ENCODE results near the gene KCNA5. TPM values are rescaled to one million over a fixed set of nuclear protein-coding genes. Genes with fewer than 3 reads are reported as not detected.
A peak's percentile ranks its signal among the peaks of the same experiment; 100 is the strongest.

The KCNA5 gene
- 11.4 TPM for total RNA-seq

GRCh38 chr12:5043589-5044419, at the start of gene KCNA5:
Gene KCNA5 (plus strand): TSS chr12:5043879. CDS start chr12:5044148, 269 bp downstream.
- peak in 1 of 2 donors; percentile 43 for DNase-seq (ENCODE audit: low spot score in 2 of 2)
- no peak for FAIRE-seq

GRCh38 chr12:4994622-4995021, 49.1 kb upstream of the KCNA5 start:
- DNase-seq (ENCODE audit: low spot score in 2 of 2) (no peak), FAIRE-seq (no peak)

GRCh38 chr12:4996714-4997113, 47.0 kb upstream of the KCNA5 start:
- FAIRE-seq (no peak), DNase-seq (ENCODE audit: low spot score in 2 of 2) (no peak)

GRCh38 chr12:4997939-4998338, 45.7 kb upstream of the KCNA5 start:
- DNase-seq (ENCODE audit: low spot score in 2 of 2) (no peak), FAIRE-seq (no peak)

- FAIRE-seq (no peak), DNase-seq (ENCODE audit: low spot score in 2 of 2) (no peak)
Observed at GRCh38 chr12:5000204-5000603, 43.5 kb upstream of the KCNA5 start.

- DNase-seq (ENCODE audit: low spot score in 2 of 2) (no peak), FAIRE-seq (no peak)
Observed at GRCh38 chr12:5000658-5001385, 42.9 kb upstream of the KCNA5 start.

- DNase-seq (ENCODE audit: low spot score in 2 of 2) (peak; percentile 16 to 65), FAIRE-seq (no peak)
Observed at GRCh38 chr12:5003025-5003666, 40.5 kb upstream of the KCNA5 start.

- no peak for DNase-seq (ENCODE audit: low spot score in 2 of 2)
Observed at GRCh38 chr12:5008661-5009060, 35.0 kb upstream of the KCNA5 start.

GRCh38 chr12:5010151-5010550, 33.5 kb upstream of the KCNA5 start:
- no peak for FAIRE-seq

More at GRCh38 chr12:5008661-5009060, 35.0 kb upstream of the KCNA5 start:
- FAIRE-seq: no peak

GRCh38 chr12:5012337-5012736, 31.3 kb upstream of the KCNA5 start:
- no peak for FAIRE-seq
- DNase-seq (ENCODE audit: low spot score in 2 of 2): no peak

More at GRCh38 chr12:5010151-5010550, 33.5 kb upstream of the KCNA5 start:
- no peak for DNase-seq (ENCODE audit: low spot score in 2 of 2)

- FAIRE-seq (no peak), DNase-seq (ENCODE audit: low spot score in 2 of 2) (no peak)
Observed at GRCh38 chr12:5013266-5013730, 30.4 kb upstream of the KCNA5 start.

GRCh38 chr12:5014269-5014668, 29.4 kb upstream of the KCNA5 start:
- FAIRE-seq (no peak), DNase-seq (ENCODE audit: low spot score in 2 of 2) (no peak)

- no peak for FAIRE-seq
- DNase-seq (ENCODE audit: low spot score in 2 of 2): no peak
Observed at GRCh38 chr12:5015711-5016492, 27.8 kb upstream of the KCNA5 start.

- FAIRE-seq: no peak
- DNase-seq (ENCODE audit: low spot score in 2 of 2): no peak
Observed at GRCh38 chr12:5016526-5016925, 27.2 kb upstream of the KCNA5 start.

GRCh38 chr12:5017638-5018348, 25.9 kb upstream of the KCNA5 start:
- FAIRE-seq: no peak

GRCh38 chr12:5018677-5019076, 25.0 kb upstream of the KCNA5 start:
- DNase-seq (ENCODE audit: low spot score in 2 of 2): no peak
- no peak for FAIRE-seq

More at GRCh38 chr12:5017638-5018348, 25.9 kb upstream of the KCNA5 start:
- DNase-seq (ENCODE audit: low spot score in 2 of 2): no peak

GRCh38 chr12:5022025-5022424, 21.7 kb upstream of the KCNA5 start:
- DNase-seq (ENCODE audit: low spot score in 2 of 2): no peak
- no peak for FAIRE-seq

GRCh38 chr12:5022465-5023061, 21.1 kb upstream of the KCNA5 start:
- no peak for FAIRE-seq
- peak in 1 of 2 donors; percentile 76 for DNase-seq (ENCODE audit: low spot score in 2 of 2)

GRCh38 chr12:5023842-5024241, 19.8 kb upstream of the KCNA5 start:
- FAIRE-seq (no peak), DNase-seq (ENCODE audit: low spot score in 2 of 2) (no peak)
